ENCODE results near the gene C21orf91.

The C21orf91 gene

GRCh38 chr21:17752171-17752570, 67.0 kb downstream of the C21orf91 start:
- no peaks in the 10 kb centered on the region for H3K36me3 ChIP-seq (ENCODE audit: control insufficient read depth in 1 of 2, insufficient read depth in 2 of 2, low read length in 2 of 2)
- H2AK5ac ChIP-seq (ENCODE audit: low read length), result no peak overlapping the region
- H2AFZ ChIP-seq (ENCODE audit: insufficient read depth, low read length, poor library complexity), result no peak overlapping the region
- H3K4ac ChIP-seq (ENCODE audit: low read depth, low read length), result no peak overlapping the region
- no peak overlapping the region for H2BK5ac ChIP-seq (ENCODE audit: low read depth, low read length, poor library complexity)
- no peak overlapping the region for H4K91ac ChIP-seq (ENCODE audit: low read depth, low read length)
- WGBS (ENCODE audit: extremely low coverage, insufficient coverage, insufficient read length), result no CpG with 5 or more reads among the region's 2 CpGs
- no peak overlapping the region for H2BK12ac ChIP-seq (ENCODE audit: low read length)
- no peak overlapping the region for H3K9ac ChIP-seq (ENCODE audit: low read length)
- H2BK120ac ChIP-seq (ENCODE audit: insufficient read depth, low read length, poor library complexity), result no peak overlapping the region
- H3K18ac ChIP-seq (ENCODE audit: low read length), result no peak overlapping the region
- H4K12ac ChIP-seq (ENCODE audit: low read depth, low read length), result no peak overlapping the region
- H3K27ac ChIP-seq (ENCODE audit: low read depth, low read length), result no peak overlapping the region
- no peak overlapping the region for H3K14ac ChIP-seq (ENCODE audit: low read length)
- no peak overlapping the region for H3K4me2 ChIP-seq (ENCODE audit: low read length)
- H3K79me2 ChIP-seq (ENCODE audit: control insufficient read depth, insufficient read depth, low read length, poor library complexity), result no peaks in the 10 kb centered on the region
- no peak overlapping the region for H4K8ac ChIP-seq (ENCODE audit: low read depth, low read length)
- no peaks in the 10 kb centered on the region for H3K79me1 ChIP-seq (ENCODE audit: low read length)
- no peak overlapping the region for H3K4me3 ChIP-seq (ENCODE audit: low read depth, low read length)
- H3K4me1 ChIP-seq (ENCODE audit: control insufficient read depth in 1 of 2, insufficient read depth in 2 of 2, low read length in 2 of 2), result peaks cover 4% of the 10 kb centered on the region in 2 experiments
- DNase-seq, result no peak
- no peaks in the 10 kb centered on the region for H3K9me3 ChIP-seq (ENCODE audit: insufficient read depth, low read depth, low read length)
- H3K23ac ChIP-seq (ENCODE audit: low read length), result no peak overlapping the region
- no peaks in the 10 kb centered on the region for H3K27me3 ChIP-seq (ENCODE audit: insufficient read depth, low read length)

- H3K4me2 ChIP-seq (ENCODE audit: low read length), result no peak overlapping the region
- H4K12ac ChIP-seq (ENCODE audit: low read depth, low read length), result no peak overlapping the region
- H2BK5ac ChIP-seq (ENCODE audit: low read depth, low read length, poor library complexity), result no peak overlapping the region
- no peak overlapping the region for H3K14ac ChIP-seq (ENCODE audit: low read length)
- H2AK5ac ChIP-seq (ENCODE audit: low read length), result no peak overlapping the region
- no peak overlapping the region for H2BK120ac ChIP-seq (ENCODE audit: insufficient read depth, low read length, poor library complexity)
- peaks cover 0 to 6% of the 10 kb centered on the region in 2 experiments for H3K36me3 ChIP-seq (ENCODE audit: control insufficient read depth in 1 of 2, insufficient read depth in 2 of 2, low read length in 2 of 2)
- no peak overlapping the region for H2BK12ac ChIP-seq (ENCODE audit: low read length)
- H3K4ac ChIP-seq (ENCODE audit: low read depth, low read length), result no peak overlapping the region
- no peak overlapping the region for H3K18ac ChIP-seq (ENCODE audit: low read length)
- H2AFZ ChIP-seq (ENCODE audit: insufficient read depth, low read length, poor library complexity), result no peak overlapping the region
- H3K23ac ChIP-seq (ENCODE audit: low read length), result no peak overlapping the region
- H3K9ac ChIP-seq (ENCODE audit: low read length), result no peak overlapping the region
- DNase-seq, result no peak
- H3K9me3 ChIP-seq (ENCODE audit: insufficient read depth, low read depth, low read length), result peaks cover 7% of the 10 kb centered on the region
- H3K79me2 ChIP-seq (ENCODE audit: control insufficient read depth, insufficient read depth, low read length, poor library complexity), result no peaks in the 10 kb centered on the region
- H3K4me3 ChIP-seq (ENCODE audit: low read depth, low read length), result no peak overlapping the region
- H4K91ac ChIP-seq (ENCODE audit: low read depth, low read length), result no peak overlapping the region
- H4K8ac ChIP-seq (ENCODE audit: low read depth, low read length), result no peak overlapping the region
- no peaks in the 10 kb centered on the region for H3K27me3 ChIP-seq (ENCODE audit: insufficient read depth, low read length)
- no peak overlapping the region for H3K27ac ChIP-seq (ENCODE audit: low read depth, low read length)
- WGBS (ENCODE audit: extremely low coverage, insufficient coverage, insufficient read length), result no CpG with 5 or more reads among the region's 2 CpGs
- H3K4me1 ChIP-seq (ENCODE audit: control insufficient read depth in 1 of 2, insufficient read depth in 2 of 2, low read length in 2 of 2), result no peaks in the 10 kb centered on the region
- peaks cover 2% of the 10 kb centered on the region for H3K79me1 ChIP-seq (ENCODE audit: low read length)
These were observed 72.2 kb downstream of the C21orf91 start for GRCh38 chr21:17746920-17747319.

DNA sequence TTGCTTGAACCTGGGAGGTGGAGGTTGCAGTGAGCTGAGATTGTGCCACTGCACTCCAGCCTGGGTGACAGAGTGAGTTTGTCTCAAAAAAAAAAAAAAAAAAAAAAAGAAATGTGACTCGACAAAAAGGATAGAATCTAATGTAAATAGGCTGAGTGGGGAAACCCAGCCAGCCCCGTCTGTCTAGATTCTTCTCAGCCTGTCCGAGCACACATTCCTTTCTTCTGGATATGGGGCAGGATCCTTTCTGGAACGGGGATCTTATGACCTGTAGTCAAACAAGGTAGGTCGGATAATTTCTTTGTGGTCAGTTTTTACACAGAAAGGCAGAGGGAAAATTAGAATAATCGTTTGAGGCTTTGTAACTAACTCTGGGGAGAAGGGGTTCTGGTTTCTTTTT, 74.1 kb downstream of the C21orf91 start:
- Histone ChIP-seq H3K4me2 (ENCODE audit: low read length) (no peak overlapping the region), H2BK5ac (ENCODE audit: low read depth, low read length, poor library complexity) (no peak overlapping the region), H3K4me3 (ENCODE audit: low read depth, low read length) (no peak overlapping the region), H3K9me3 (ENCODE audit: insufficient read depth, low read depth, low read length) (peaks cover 7% of the 10 kb centered on the region), H4K12ac (ENCODE audit: low read depth, low read length) (no peak overlapping the region), H4K8ac (ENCODE audit: low read depth, low read length) (no peak overlapping the region), H3K79me2 (ENCODE audit: control insufficient read depth, insufficient read depth, low read length, poor library complexity) (no peaks in the 10 kb centered on the region), H3K4ac (ENCODE audit: low read depth, low read length) (no peak overlapping the region), H3K4me1 (ENCODE audit: control insufficient read depth in 1 of 2, insufficient read depth in 2 of 2, low read length in 2 of 2) (no peaks in the 10 kb centered on the region), H3K9ac (ENCODE audit: low read length) (no peak overlapping the region), H3K23ac (ENCODE audit: low read length) (no peak overlapping the region), H3K18ac (ENCODE audit: low read length) (no peak overlapping the region), H2BK12ac (ENCODE audit: low read length) (no peak overlapping the region), H3K79me1 (ENCODE audit: low read length) (peaks cover 4% of the 10 kb centered on the region), H2AFZ (ENCODE audit: insufficient read depth, low read length, poor library complexity) (no peak overlapping the region), H2BK120ac (ENCODE audit: insufficient read depth, low read length, poor library complexity) (no peak overlapping the region), H3K36me3 (ENCODE audit: control insufficient read depth in 1 of 2, insufficient read depth in 2 of 2, low read length in 2 of 2) (peaks cover 0 to 6% of the 10 kb centered on the region in 2 experiments), H3K27ac (ENCODE audit: low read depth, low read length) (no peak overlapping the region), H4K91ac (ENCODE audit: low read depth, low read length) (no peak overlapping the region), H3K14ac (ENCODE audit: low read length) (no peak overlapping the region), H3K27me3 (ENCODE audit: insufficient read depth, low read length) (no peaks in the 10 kb centered on the region), H2AK5ac (ENCODE audit: low read length) (no peak overlapping the region)
- peak; percentile 83 to 91 for DNase-seq
- no CpG with 5 or more reads among the region's 6 CpGs for WGBS (ENCODE audit: extremely low coverage, insufficient coverage, insufficient read length)

GRCh38 chr21:17742940-17743592, 76.1 kb downstream of the C21orf91 start:
- Histone ChIP-seq H3K27ac (ENCODE audit: low read depth, low read length) (no peak overlapping the region), H2AK5ac (ENCODE audit: low read length) (no peak overlapping the region), H3K9me3 (ENCODE audit: insufficient read depth, low read depth, low read length) (peaks cover 7% of the 10 kb centered on the region), H4K8ac (ENCODE audit: low read depth, low read length) (no peak overlapping the region), H2BK12ac (ENCODE audit: low read length) (no peak overlapping the region), H3K36me3 (ENCODE audit: control insufficient read depth in 1 of 2, insufficient read depth in 2 of 2, low read length in 2 of 2) (peaks cover 0 to 6% of the 10 kb centered on the region in 2 experiments), H2BK5ac (ENCODE audit: low read depth, low read length, poor library complexity) (no peak overlapping the region), H3K4me2 (ENCODE audit: low read length) (no peak overlapping the region), H2AFZ (ENCODE audit: insufficient read depth, low read length, poor library complexity) (no peak overlapping the region), H2BK120ac (ENCODE audit: insufficient read depth, low read length, poor library complexity) (no peak overlapping the region), H4K12ac (ENCODE audit: low read depth, low read length) (no peak overlapping the region), H4K91ac (ENCODE audit: low read depth, low read length) (no peak overlapping the region), H3K9ac (ENCODE audit: low read length) (no peak overlapping the region), H3K79me1 (ENCODE audit: low read length) (peaks cover 4% of the 10 kb centered on the region), H3K79me2 (ENCODE audit: control insufficient read depth, insufficient read depth, low read length, poor library complexity) (no peaks in the 10 kb centered on the region), H3K4ac (ENCODE audit: low read depth, low read length) (no peak overlapping the region), H3K27me3 (ENCODE audit: insufficient read depth, low read length) (no peaks in the 10 kb centered on the region), H3K14ac (ENCODE audit: low read length) (no peak overlapping the region), H3K4me3 (ENCODE audit: low read depth, low read length) (no peak overlapping the region), H3K18ac (ENCODE audit: low read length) (no peak overlapping the region), H3K23ac (ENCODE audit: low read length) (no peak overlapping the region), H3K4me1 (ENCODE audit: control insufficient read depth in 1 of 2, insufficient read depth in 2 of 2, low read length in 2 of 2) (no peaks in the 10 kb centered on the region)
- no peak for DNase-seq
- WGBS (ENCODE audit: extremely low coverage, insufficient coverage, insufficient read length), result no CpG with 5 or more reads among the region's 2 CpGs

All from trophoblast cell (in vitro differentiated cells and primary cell).